HepG2 (cell line): Measurements from ENCODE around the gene VASH2. TPM values are rescaled to one million over a fixed set of nuclear protein-coding genes. Genes with fewer than 3 reads are reported as not detected.

Experiments used
- FOSL1 ChIP-seq: sonication (generic); formaldehyde crosslinking; IDR thresholded peaks from 2 replicates; pipeline ENCODE4 v1.9.0; 2021; ENCODE audit warnings: missing genetic modification reagents, borderline replicate concordance
- KLF12 ChIP-seq: sonication (generic); formaldehyde crosslinking; IDR thresholded peaks from 2 replicates; pipeline ENCODE4 v1.4.0; 2020; ENCODE audit warnings: missing genetic modification reagents, borderline replicate concordance
- MED13 ChIP-seq: sonication (generic); formaldehyde crosslinking; IDR thresholded peaks from 2 replicates; pipeline ENCODE4 v1.5.0; 2020; ENCODE audit warnings: missing genetic modification reagents
- MEF2D ChIP-seq: sonication (generic); formaldehyde crosslinking; IDR thresholded peaks from 2 replicates; pipeline ENCODE4 v1.5.1; 2020; ENCODE audit warnings: mild to moderate bottlenecking, missing genetic modification reagents
- MXI1 ChIP-seq: IDR thresholded peaks from 3 replicates; pipeline ENCODE4 v1.6.1; 2012; ENCODE audit warnings: low read depth, low read length, inconsistent platforms, borderline replicate concordance
- NFE2 ChIP-seq: sonication (generic); formaldehyde crosslinking; IDR thresholded peaks from 2 replicates; pipeline ENCODE4 v1.4.0; 2020; ENCODE audit warnings: missing genetic modification reagents
- NONO ChIP-seq, 2 experiments: fragments of 450-650 bp in 1 of 2; sonication (generic) in 1 of 2; formaldehyde crosslinking in 1 of 2; IDR thresholded peaks in 1 of 2; conservative IDR thresholded peaks in 1 of 2; 2 replicates each; pipeline versions ENCODE4 v1.6.1 to v1.8.0; 2017 to 2022; ENCODE audit warnings: mild to moderate bottlenecking in 1 of 2, missing genetic modification reagents in 1 of 2, moderate library complexity in 1 of 2
- PCBP1 ChIP-seq: fragments of 200-400 bp; formaldehyde crosslinking; IDR thresholded peaks from 2 replicates; pipeline ENCODE4 v1.6.1; 2017; ENCODE audit warnings: mild to moderate bottlenecking, low read depth, low read length, borderline replicate concordance
- ZBTB40 ChIP-seq, 2 experiments: fragments of 450-650 bp in 1 of 2; sonication (generic) in 1 of 2; formaldehyde crosslinking in 1 of 2; IDR thresholded peaks; 2 replicates each; pipeline versions ENCODE4 v1.6.1 to v1.8.0; 2016 to 2022; ENCODE audit warnings: antibody characterized with exemption in 1 of 2, mild to moderate bottlenecking in 1 of 2, missing genetic modification reagents in 1 of 2
- ZNF329 ChIP-seq: sonication (generic); formaldehyde crosslinking; IDR thresholded peaks from 2 replicates; pipeline ENCODE4 v1.9.0; 2021; ENCODE audit warnings: low read depth, mild to moderate bottlenecking, missing genetic modification reagents
- ZNF33B ChIP-seq: sonication (generic); formaldehyde crosslinking; IDR thresholded peaks from 2 replicates; pipeline ENCODE4 v1.5.1; 2020; ENCODE audit warnings: mild to moderate bottlenecking, missing genetic modification reagents
- ZNF607 ChIP-seq: sonication (generic); formaldehyde crosslinking; IDR thresholded peaks from 2 replicates; pipeline ENCODE4 v1.5.1; 2020; ENCODE audit warnings: missing genetic modification reagents, mild to moderate bottlenecking, borderline replicate concordance
- ZNF850 ChIP-seq: sonication (generic); formaldehyde crosslinking; conservative IDR thresholded peaks from 2 replicates; pipeline ENCODE4 v1.9.0; 2021; ENCODE audit warnings: mild to moderate bottlenecking, missing genetic modification reagents
- polyA plus RNA-seq, 8 experiments: library from polyadenylated mRNA; depleted of rRNA in 3 of 8; stranded (reverse) in 7 of 8; unstranded in 1 of 8; fragments of >200 nt; fragmentation: Illumina TruSeq in 4 of 8; extraction: Trizol in 4 of 8; gene quantifications; 2 replicates each; pipeline versions ENCODE4 v1.2.1 to v1.2.3, GENCODE V29; 2011 to 2016; ENCODE audit warnings: low read depth in 4 of 8, missing spikeins in 1 of 8, mixed read lengths in 1 of 8; ENCODE audit not compliant: insufficient read depth in 1 of 8
- total RNA-seq, 5 experiments: library from RNA; depleted of rRNA; stranded (reverse); fragments of >200 nt; fragmentation: Illumina TruSeq; extraction: Trizol; gene quantifications; 2 replicates each; pipeline ENCODE4 v1.2.3, GENCODE V29; 2016; ENCODE audit warnings: low read depth in 1 of 5
- TF ChIP-seq, protein P1 (sequence below): sonication (generic); formaldehyde crosslinking; IDR thresholded peaks from 2 replicates; pipeline ENCODE4 v1.4.0; 2020; ENCODE audit warnings: missing genetic modification reagents
- TF ChIP-seq, protein P2 (sequence below): sonication (generic); formaldehyde crosslinking; IDR thresholded peaks from 2 replicates; pipeline ENCODE4 v1.4.0; 2020; ENCODE audit warnings: mild to moderate bottlenecking, missing genetic modification reagents

VASH2 gene
- total and polyA plus RNA-seq, 2 of the 13 experiments (the other 11 are each of a cell fraction or from before 2014, with no cell fraction given), result 0.44 to 1.00 TPM

GRCh38 chr1:213015099-213016050 lies 65.0 kb downstream of the VASH2 start, which contains the start of gene ANGEL2 (continued):
- TF ChIP-seq ZBTB40 (IDR thresholded peaks at IDR 0.05), result no peak
- TF ChIP-seq ZBTB40 (CRISPR knock-in tag; IDR thresholded peaks at IDR 0.05), result no peak
- no peak for TF ChIP-seq NONO (IDR thresholded peaks at IDR 0.05)
- peak; percentile 54; the same call in 1 of the 2 replicates for TF ChIP-seq NONO (CRISPR knock-in tag; conservative IDR thresholded peaks at IDR 0.05)
- TF ChIP-seq, protein P1, sequence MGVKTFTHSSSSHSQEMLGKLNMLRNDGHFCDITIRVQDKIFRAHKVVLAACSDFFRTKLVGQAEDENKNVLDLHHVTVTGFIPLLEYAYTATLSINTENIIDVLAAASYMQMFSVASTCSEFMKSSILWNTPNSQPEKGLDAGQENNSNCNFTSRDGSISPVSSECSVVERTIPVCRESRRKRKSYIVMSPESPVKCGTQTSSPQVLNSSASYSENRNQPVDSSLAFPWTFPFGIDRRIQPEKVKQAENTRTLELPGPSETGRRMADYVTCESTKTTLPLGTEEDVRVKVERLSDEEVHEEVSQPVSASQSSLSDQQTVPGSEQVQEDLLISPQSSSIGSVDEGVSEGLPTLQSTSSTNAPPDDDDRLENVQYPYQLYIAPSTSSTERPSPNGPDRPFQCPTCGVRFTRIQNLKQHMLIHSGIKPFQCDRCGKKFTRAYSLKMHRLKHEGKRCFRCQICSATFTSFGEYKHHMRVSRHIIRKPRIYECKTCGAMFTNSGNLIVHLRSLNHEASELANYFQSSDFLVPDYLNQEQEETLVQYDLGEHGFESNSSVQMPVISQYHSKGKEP (CRISPR knock-in tag), result no peak
- TF ChIP-seq FOSL1 (CRISPR knock-in tag), result no peak
- peak; percentile 14; the same call in 1 of the 2 replicates for TF ChIP-seq MEF2D
- TF ChIP-seq ZNF329 (CRISPR knock-in tag), result no peak
- no peak for TF ChIP-seq NFE2 (CRISPR knock-in tag)
- TF ChIP-seq ZNF850 (CRISPR knock-in tag), result no peak
- TF ChIP-seq PCBP1, result no peak
- TF ChIP-seq ZNF33B (CRISPR knock-in tag), result no peak
- no peak for TF ChIP-seq ZNF607 (CRISPR knock-in tag)
- TF ChIP-seq, protein P2, sequence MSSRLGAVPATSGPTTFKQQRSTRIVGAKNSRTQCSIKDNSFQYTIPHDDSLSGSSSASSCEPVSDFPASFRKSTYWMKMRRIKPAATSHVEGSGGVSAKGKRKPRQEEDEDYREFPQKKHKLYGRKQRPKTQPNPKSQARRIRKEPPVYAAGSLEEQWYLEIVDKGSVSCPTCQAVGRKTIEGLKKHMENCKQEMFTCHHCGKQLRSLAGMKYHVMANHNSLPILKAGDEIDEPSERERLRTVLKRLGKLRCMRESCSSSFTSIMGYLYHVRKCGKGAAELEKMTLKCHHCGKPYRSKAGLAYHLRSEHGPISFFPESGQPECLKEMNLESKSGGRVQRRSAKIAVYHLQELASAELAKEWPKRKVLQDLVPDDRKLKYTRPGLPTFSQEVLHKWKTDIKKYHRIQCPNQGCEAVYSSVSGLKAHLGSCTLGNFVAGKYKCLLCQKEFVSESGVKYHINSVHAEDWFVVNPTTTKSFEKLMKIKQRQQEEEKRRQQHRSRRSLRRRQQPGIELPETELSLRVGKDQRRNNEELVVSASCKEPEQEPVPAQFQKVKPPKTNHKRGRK (CRISPR knock-in tag), result no peak
- TF ChIP-seq MXI1, result peak; percentile 54; the same call in 1 of the 3 replicates
- peak; percentile 80 for TF ChIP-seq MED13 (CRISPR knock-in tag)
- peak; percentile 50; the same call in 1 of the 2 replicates for TF ChIP-seq KLF12 (CRISPR knock-in tag)
